HG03108 (cell line): ENCODE measurements around the gene RARA.
A peak's percentile ranks its signal among the peaks of the same experiment; 100 is the strongest.

Source experiments
- ATAC-seq: cut with Tn5 transposase; IDR thresholded peaks from one replicate; pipeline ENCODE4 v1.9.1; 2021; ENCODE audit warnings: moderate library complexity; ENCODE audit not compliant: unreplicated experiment

The RARA gene

GRCh38 chr17:40309031-40309948 lies at the start of gene RARA:
TSS of gene RARA (plus strand) at chr17:40309180. CDS start at chr17:40331219, 22,039 bp downstream.
- ATAC-seq: no peak

GRCh38 chr17:40259505-40259904 lies 49.5 kb upstream of the RARA start:
- ATAC-seq: no peak

GRCh38 chr17:40260528-40260927 lies 48.5 kb upstream of the RARA start:
- ATAC-seq: no peak

- ATAC-seq: no peak
Observed at GRCh38 chr17:40264458-40265185, 44.4 kb upstream of the RARA start.

DNA sequence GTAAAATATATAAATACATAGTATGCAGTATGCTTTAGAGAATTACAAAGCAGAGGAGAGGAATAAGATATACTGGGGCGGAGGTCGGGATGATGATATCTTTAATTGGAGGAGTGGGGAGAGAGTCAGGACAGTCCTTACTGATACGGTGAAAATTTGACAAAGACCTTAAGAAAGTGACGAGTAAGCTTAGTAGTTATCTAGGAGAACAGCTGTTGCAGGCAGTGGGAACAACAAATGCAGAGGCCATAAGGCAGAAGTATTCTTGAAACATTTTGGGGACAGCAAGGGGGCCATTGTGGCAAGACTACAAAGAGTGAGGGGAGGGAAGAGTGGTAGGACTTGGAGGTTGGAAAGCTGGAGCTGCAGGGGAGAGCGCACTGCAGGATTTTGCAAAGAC lies 43.6 kb upstream of the RARA start:
- ATAC-seq: no peak

DNA sequence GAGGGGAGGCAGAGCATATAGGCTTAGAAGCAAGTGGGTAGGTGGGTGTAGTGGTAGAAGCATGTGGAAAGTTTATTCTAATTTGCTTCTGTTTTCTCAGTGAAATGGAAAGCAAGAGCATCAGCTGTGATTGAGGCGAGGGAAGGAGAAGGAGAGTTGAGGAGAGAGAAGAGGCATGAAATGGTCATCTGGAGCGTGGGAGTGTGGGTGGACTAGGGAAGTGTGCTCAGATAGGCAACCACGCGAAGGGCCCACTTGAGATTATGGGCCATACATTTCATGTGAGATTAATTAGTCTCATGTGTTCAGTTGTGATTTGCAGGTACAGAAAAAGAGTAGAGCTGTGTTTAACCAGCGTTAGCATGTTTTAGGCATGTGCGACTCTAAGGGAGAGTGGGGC lies 42.1 kb upstream of the RARA start:
- no peak for ATAC-seq

DNA sequence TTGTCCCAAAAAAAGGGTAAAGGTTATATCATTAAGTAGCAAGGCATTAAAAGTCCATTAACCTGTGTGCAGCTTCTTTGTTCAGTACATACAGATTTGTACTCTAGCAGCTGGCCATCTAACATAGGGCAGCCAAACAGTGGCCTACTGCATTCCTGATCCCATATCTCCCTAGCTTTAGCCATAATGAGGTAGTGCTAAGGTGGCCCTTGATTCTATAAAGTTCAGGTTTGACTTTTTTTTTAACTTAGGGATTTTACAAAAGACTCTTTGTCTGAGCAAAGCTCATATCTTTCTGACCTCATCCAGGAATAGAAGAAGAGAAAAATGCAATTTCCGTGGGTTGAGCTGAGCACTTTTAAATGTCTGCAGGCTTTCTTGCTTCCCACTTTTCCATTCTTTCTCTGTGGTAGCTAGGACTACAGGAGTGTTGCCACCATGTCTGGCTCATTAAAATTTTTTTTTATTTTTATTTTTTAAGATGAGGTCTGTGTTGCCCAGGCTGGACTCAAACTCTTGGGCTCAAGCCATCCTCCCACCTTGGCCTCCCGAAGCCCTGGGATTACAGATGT lies 40.8 kb upstream of the RARA start:
- ATAC-seq: no peak

- ATAC-seq: no peak
Observed at GRCh38 chr17:40278414-40278813, 30.6 kb upstream of the RARA start.

DNA sequence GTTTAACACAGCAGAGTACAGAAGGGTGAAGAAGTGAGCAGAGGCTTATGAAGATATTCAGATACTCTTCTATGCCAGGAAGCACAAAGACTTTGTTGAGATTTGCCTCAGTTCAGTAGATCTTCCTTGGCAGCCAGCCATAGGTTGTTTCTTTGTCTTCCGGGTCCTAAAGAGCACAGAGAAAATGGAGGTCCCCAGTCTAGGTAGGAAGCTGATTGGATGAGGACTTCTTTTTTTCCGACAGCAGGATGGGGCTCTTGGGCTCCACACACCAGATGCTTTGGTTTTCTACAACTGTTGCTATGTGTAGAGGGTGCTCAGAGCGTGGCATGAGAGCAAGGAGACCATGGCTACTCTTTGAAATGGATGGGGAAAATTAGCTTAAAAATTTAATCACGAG lies 29.6 kb upstream of the RARA start:
- no peak for ATAC-seq

DNA sequence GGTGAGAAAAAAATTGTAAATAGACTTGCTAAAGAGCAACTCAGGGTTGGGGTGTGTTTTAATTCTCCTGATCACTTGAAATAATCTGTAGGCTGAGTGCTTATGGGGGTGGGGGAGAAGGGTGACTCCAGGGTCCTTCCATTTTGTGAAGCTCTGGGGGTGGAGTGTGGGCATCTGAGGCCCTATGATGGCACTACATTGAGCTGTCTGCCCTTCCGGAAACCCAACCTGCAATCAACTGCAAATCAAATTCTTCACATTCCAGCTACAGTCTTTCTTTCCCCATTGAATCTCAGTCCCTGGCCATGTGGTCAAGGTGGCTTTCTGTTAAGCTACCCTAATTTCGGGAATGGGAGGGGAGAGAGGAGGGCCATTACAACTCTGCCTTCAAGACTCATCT lies 27.3 kb upstream of the RARA start:
- no peak for ATAC-seq

GRCh38 chr17:40283662-40284061 lies 25.3 kb upstream of the RARA start:
- no peak for ATAC-seq

- ATAC-seq: no peak
Observed at GRCh38 chr17:40284085-40284713, 24.8 kb upstream of the RARA start.

DNA sequence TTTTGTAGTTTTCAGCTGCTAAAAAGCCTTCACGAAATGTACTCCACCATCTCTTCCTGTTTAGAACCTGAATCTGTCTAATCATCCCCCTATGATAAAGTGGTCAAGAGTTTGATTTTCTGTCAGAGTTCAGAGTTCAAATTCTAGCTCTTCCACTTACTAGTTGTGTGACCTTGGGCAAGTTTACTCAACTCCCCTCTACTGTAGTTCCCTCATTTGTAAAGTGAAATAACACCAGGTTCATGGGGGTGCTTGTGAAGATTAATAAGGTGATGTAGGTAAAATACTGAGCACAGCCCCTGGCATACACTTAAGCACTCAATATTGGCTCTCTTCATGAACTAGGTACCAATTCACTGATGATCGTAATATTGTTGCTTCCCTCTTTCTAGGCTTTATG lies 22.5 kb upstream of the RARA start:
- no peak for ATAC-seq

DNA sequence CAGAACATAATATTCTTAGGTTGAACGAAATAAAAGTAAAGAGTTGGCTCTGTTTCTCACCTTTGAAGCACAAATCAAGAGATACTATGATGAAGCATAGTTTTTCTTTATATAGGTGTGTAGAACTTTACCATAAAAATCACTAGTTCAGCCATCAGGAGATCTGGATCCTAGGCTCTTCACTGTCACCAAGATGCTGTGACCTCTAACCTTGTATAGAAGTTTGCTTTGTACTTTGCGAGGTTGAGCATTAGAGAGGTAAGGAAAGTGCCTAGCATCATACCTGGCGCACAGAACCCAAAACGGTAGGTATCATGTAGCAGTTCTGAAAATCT lies 21.9 kb upstream of the RARA start:
- ATAC-seq: no peak

- ATAC-seq: peak; percentile 80
Observed at GRCh38 chr17:40287494-40288369, 21.2 kb upstream of the RARA start, which contains the start of gene CDC6. TSS of gene CDC6 (plus strand) at chr17:40287879. CDS start at chr17:40289421, 1,542 bp downstream.

GRCh38 chr17:40290629-40291280 lies 18.2 kb upstream of the RARA start:
- no peak for ATAC-seq

DNA sequence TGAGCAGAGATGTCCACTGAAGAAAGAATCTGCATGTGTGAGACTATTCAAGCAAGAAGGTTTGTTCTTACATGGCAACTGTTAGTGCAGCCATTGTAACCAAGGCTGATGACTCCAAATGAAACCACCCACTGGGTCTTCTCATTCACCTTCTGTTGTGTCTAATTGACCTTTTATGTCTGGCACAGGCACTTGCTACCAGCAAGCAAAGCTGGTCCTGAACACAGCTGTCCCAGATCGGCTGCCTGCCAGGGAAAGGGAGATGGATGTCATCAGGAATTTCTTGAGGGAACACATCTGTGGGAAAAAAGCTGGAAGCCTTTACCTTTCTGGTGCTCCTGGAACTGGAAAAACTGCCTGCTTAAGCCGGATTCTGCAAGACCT lies 17.7 kb upstream of the RARA start:
- ATAC-seq: no peak

DNA sequence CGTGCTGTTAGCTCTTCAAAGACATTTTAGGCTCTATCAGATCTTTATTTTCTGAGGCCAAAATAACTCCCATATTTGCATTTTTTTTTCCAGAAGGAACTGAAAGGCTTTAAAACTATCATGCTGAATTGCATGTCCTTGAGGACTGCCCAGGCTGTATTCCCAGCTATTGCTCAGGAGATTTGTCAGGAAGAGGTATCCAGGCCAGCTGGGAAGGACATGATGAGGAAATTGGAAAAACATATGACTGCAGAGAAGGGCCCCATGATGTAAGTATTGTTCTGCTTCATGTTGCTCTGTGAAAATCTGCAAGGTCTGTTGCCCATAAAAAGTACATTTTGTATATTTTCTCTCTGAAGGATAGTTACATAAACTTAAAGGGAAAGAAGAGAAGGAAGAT lies 15.6 kb upstream of the RARA start:
- no peak for ATAC-seq

DNA sequence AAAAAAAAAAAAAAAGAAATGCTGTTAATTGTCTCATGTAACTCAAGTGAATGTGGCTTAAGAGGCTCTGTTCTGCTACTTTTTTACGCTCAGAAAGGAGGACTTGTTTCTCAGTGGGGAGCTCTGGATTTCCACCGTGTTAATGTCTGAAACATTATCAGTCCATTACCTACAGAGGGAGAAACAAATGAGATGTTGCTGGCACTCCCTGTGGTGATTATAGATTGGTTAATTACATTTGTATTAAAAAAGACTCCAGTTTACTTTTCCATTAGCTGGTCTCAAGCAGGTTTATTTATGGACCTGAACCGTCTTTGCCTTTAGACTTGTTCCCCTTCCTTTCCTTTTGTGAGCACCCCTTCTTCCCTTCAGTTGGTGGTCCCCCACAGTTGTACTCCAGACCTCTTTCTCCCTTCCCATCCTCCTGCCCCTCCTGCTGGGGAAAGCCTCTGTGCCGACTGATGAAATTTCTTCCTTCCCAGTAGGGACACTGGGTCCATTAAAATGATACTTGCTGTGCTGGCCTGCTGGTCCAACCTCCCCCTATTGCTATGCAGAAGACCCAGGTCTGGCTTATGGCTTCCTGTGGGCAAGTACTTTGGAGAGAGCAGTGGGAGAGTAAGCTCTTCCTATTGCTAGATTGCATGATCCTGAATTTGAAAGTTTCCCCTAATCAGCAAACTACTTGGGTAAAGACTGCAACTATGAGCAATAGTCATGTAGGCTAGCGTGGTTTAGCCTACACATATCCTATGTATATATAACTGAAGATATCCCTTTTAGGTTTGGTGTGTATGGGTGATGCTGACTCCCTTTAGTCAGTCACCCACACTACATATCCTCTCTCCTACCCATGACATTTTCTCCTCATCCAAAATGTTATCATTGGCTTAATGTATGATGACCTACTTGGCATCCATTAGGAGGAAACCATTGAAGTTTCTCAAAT lies 13.2 kb upstream of the RARA start:
- no peak for ATAC-seq
